HG02884 (cell line): ENCODE data around the gene HTR6.
A peak's percentile ranks its signal among the peaks of the same experiment; 100 is the strongest.

Experiments
- ATAC-seq: cut with Tn5 transposase; IDR thresholded peaks from one replicate; pipeline ENCODE4 v1.9.1; 2021; ENCODE audit warnings: mild to moderate bottlenecking, moderate library complexity; ENCODE audit not compliant: unreplicated experiment

HTR6 gene

GRCh38 chr1:19715334-19716203 lies 50.9 kb downstream of the HTR6 start:
- ATAC-seq = peak; percentile 52

- ATAC-seq = no peak
Measured at GRCh38 chr1:19717467-19717866, 52.8 kb downstream of the HTR6 start.

DNA sequence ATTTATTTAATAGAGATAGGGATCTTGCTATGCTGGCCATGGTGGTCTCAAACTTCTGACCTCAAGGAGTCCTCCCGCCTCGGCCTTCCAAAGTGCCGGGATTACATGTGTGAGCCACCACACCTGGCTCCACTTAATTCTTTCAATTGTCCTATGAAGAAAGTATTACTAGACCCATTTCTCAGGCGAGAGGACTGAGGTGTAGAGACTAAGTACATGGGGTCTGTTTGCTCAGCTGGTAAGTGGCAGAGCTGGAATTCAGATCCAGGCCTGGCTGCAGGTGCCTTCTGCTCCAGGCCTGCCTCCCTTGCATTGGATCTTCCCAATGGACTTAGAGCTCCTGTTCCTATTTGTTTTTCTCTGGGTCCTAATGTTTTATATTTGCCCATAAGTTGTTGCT lies 55.5 kb downstream of the HTR6 start:
- ATAC-seq = no peak

DNA sequence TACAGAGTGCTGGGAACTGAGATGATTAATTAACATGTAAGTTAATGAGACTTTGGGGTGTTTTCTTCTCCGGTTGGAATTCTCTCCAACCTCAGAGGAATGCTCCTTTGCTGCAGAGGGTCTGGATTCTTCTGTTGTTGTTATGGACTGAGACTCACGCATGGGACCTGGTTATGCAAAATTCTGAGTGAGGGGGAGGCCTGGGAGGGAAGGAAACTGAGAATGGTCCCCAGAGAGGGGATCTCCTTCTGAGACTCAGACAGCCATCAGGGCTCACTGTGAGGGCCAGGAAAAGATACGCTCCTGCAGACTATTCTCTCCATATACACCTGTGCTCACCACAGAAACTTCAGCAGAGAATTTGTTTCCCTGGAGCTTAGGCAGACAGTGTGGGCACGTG lies 56.3 kb downstream of the HTR6 start:
- no peak for ATAC-seq

DNA sequence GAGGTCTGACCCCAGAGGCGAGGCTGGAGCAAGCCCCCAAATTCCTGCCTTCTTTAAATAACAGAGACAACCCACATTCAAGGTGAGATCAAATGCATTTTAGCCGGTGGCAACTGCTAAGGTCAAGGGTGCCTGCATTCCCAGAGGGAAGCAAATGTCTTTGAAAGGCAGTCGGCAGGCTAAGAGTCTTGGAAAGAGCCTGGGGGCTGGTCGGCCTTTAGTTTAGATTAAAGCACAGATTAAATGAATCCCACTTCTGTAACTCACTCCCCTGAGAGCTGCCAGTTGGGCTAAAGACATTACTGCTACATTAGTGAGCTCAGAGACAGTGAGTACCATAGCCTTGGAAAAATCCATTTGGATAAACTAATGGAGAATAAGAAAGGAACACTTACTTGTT lies 59.2 kb downstream of the HTR6 start:
- no peak for ATAC-seq

GRCh38 chr1:19725606-19726005 lies 60.9 kb downstream of the HTR6 start:
- ATAC-seq = no peak

DNA sequence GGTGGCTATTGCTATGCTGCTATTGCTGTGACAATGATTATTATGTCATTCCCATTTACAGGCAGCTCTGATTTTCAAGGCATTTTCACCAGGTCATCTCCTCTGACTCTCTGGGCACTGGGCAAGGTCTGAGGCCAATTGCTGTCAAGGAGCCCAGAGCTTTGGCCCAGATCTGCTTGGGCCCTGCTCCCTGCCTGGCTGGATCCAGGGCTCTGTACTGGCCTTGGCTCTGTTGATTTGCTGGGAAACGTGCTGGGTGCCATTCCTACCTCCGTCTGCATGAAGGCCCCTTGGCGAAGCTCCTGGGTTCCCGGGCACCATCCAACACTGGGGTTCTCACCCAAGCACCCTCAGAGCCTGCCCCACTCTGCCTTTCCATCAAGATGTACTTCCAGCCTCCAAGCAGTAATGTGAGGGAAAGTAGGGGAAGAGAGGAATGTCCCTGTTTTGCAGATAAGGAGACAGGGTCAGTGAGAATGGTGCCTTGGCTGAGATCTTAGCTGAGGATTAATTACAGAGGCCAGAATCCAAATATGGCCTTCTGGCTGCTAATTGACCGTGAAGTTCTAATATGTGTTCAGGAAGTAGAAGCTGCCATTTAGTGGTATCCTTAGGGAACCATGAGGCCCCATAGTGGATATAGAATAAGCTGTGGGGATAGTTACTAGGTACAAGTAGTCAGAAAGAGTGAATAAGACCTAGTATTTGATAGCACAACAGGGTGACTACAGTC lies 63.9 kb downstream of the HTR6 start:
- ATAC-seq = no peak

DNA sequence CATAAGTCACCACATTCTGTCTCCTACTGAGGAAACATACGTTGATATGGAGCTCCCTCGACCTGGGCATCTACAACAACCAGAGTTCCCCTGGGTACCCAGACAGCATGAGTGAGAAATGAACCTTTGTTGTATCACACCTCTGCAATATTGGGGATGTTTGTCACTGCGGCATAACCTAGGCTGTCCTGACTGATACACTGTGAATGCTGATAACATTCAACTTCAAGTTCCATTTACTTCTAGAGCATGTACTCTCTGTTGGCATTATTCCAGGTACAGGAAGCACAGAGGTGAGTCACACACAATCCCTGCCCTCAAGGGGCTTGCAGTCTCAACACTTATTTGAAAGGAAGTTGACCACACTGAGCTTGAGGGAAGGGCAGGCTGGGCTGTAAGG lies 65.6 kb downstream of the HTR6 start:
- no peak for ATAC-seq
